A549 (cell line): Measurements from ENCODE around the gene ZNF22.

ENCODE experiments used
- EHMT2 ChIP-seq: fragments of 200-600 bp; sonication (generic); IDR thresholded peaks from 2 replicates; pipeline ENCODE4 v1.6.1; 2016; ENCODE audit warnings: antibody characterized with exemption, low read depth, mild to moderate bottlenecking, moderate library complexity
- EP300 ChIP-seq, 2 experiments: fragments of >200 bp; sonication (Bioruptor Twin); formaldehyde crosslinking; IDR thresholded peaks; 2 replicates in 1 of 2; 3 replicates in 1 of 2; pipeline ENCODE4 v1.6.1; 2016 to 2017
- PHF8 ChIP-seq: fragments of 200-600 bp; sonication (generic); IDR thresholded peaks from 2 replicates; pipeline ENCODE4 v1.6.1; 2016; ENCODE audit warnings: low read depth, mild to moderate bottlenecking, antibody characterized with exemption, moderate library complexity, borderline replicate concordance

- TF ChIP-seq EP300 (IDR thresholded peaks at IDR 0.05) (no peak), EHMT2 (no peak), PHF8 (no peak)
These were observed 39.5 kb upstream of the ZNF22 start for GRCh38 chr10:44961230-44961571.
